Measurements from ENCODE around the gene MANEA.

DNA sequence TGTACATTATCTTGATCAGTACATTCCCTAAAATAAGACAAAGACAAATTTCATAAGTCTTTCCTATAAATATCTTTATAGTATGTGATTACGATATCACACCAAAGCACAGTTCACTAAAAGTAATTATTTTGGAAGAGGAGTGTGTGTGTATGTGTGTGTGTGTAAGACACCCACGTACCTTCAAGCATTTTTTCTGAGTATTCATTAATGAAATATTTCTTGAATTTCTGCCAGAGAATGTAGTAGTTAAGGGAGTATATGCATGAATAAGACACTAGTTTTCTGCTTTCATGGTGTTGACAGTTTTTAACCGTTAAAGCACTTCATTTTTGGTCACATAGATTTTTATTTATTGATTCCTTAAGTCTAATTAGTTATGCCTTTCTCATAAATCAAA is 36.8 kb downstream of the MANEA start:
- TF ChIP-seq, protein P1, sequence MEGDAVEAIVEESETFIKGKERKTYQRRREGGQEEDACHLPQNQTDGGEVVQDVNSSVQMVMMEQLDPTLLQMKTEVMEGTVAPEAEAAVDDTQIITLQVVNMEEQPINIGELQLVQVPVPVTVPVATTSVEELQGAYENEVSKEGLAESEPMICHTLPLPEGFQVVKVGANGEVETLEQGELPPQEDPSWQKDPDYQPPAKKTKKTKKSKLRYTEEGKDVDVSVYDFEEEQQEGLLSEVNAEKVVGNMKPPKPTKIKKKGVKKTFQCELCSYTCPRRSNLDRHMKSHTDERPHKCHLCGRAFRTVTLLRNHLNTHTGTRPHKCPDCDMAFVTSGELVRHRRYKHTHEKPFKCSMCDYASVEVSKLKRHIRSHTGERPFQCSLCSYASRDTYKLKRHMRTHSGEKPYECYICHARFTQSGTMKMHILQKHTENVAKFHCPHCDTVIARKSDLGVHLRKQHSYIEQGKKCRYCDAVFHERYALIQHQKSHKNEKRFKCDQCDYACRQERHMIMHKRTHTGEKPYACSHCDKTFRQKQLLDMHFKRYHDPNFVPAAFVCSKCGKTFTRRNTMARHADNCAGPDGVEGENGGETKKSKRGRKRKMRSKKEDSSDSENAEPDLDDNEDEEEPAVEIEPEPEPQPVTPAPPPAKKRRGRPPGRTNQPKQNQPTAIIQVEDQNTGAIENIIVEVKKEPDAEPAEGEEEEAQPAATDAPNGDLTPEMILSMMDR (IDR thresholded peaks at IDR 0.05; ENCODE audit: low read length) = no peak
- TF ChIP-seq EZH2 (optimal IDR thresholded peaks at IDR 0.05; ENCODE audit: low read depth, low read length) (no peak), EZH2phosphoT487 (IDR thresholded peaks at IDR 0.05; ENCODE audit: low read length) (no peak)
